Measurements from ENCODE around the gene CASK.

- no peak for TF ChIP-seq SMC3 (conservative IDR thresholded peaks at IDR 0.05; ENCODE audit: poor library complexity)
- no peak for TF ChIP-seq CTCF (IDR thresholded peaks at IDR 0.05; ENCODE audit: poor library complexity, severe bottlenecking)
- no peak for TF ChIP-seq EZH2 (IDR thresholded peaks at IDR 0.05; ENCODE audit: borderline replicate concordance, insufficient read depth, low read length, poor library complexity, severe bottlenecking)
- TF ChIP-seq EP300 (conservative IDR thresholded peaks at IDR 0.05; ENCODE audit: poor library complexity, severe bottlenecking): no peak
- TF ChIP-seq TAF1 (IDR thresholded peaks at IDR 0.05; ENCODE audit: low read depth): no peak
- TF ChIP-seq POLR2AphosphoS5 (IDR thresholded peaks at IDR 0.05): no peak
- TF ChIP-seq REST (IDR thresholded peaks at IDR 0.05; ENCODE audit: borderline replicate concordance): no peak
- no peak for TF ChIP-seq RAD21 (conservative IDR thresholded peaks at IDR 0.05)
- no peak for TF ChIP-seq MXI1 (conservative IDR thresholded peaks at IDR 0.05; ENCODE audit: poor library complexity, severe bottlenecking)
These were observed 362.3 kb downstream of the CASK start for GRCh38 chrX:41561045-41561444.
